ENCODE data around the gene TEAD3. TPM values are rescaled to one million over a fixed set of nuclear protein-coding genes. Genes with fewer than 3 reads are reported as not detected.

TEAD3 gene
- total and polyA plus RNA-seq, 2 of the 4 experiments (the other 2 are of a cell fraction), result 5.2 to 28.0 TPM

- H2AK5ac ChIP-seq (ENCODE audit: low read depth, low read length), result no peak overlapping the region
- 0 out of 2 replicates have a peak, but pooled peaks cover 1% of the 10 kb centered on the region for H3K4me1 ChIP-seq (ENCODE audit: control insufficient read depth, insufficient read depth, low read length)
- no peak overlapping the region for H2BK120ac ChIP-seq (ENCODE audit: low read depth, low read length)
- H3K18ac ChIP-seq (ENCODE audit: low read depth, low read length), result no peak overlapping the region
- no peak overlapping the region for H2BK15ac ChIP-seq (ENCODE audit: low read depth, low read length)
- H3K56ac ChIP-seq (ENCODE audit: extremely low read depth, insufficient read depth, low read length), result no peak overlapping the region
- POLR2A ChIA-PET (ENCODE audit: unreplicated experiment), result no interaction called here
- no peak overlapping the region for H2AFZ ChIP-seq (replicated peaks; ENCODE audit: low read length, poor library complexity)
- no peak overlapping the region for H4K91ac ChIP-seq (ENCODE audit: insufficient read depth, low read depth, low read length)
- H3K36me3 ChIP-seq (ENCODE audit: control insufficient read depth, insufficient read depth, low read length), result no peaks in the 10 kb centered on the region
- no peaks in the 10 kb centered on the region for H3K9me1 ChIP-seq (ENCODE audit: insufficient read depth, low read length)
- CTCF ChIA-PET, result no interaction called here
- H3K4ac ChIP-seq (ENCODE audit: low read depth, low read length), result no peak overlapping the region
- intact Hi-C loops (cut with micrococcal nuclease), result no loop called here
- H3K27me3 ChIP-seq (ENCODE audit: control insufficient read depth, insufficient read depth, low read length), result peaks cover 60% of the 10 kb centered on the region
- in situ Hi-C loops (cut with MboI; ENCODE audit: low sequenced_read_pairs), result no loop called here
- no peak overlapping the region for H3K4me3 ChIP-seq (ENCODE audit: insufficient read depth, low read depth, low read length)
- H2BK20ac ChIP-seq (ENCODE audit: low read depth, low read length), result no peak overlapping the region
- no peak overlapping the region for H3K4me2 ChIP-seq (ENCODE audit: low read depth, low read length)
- H2BK5ac ChIP-seq (ENCODE audit: low read depth, low read length, poor library complexity, severe bottlenecking), result no peak overlapping the region
- no peak overlapping the region for H3K14ac ChIP-seq (replicated peaks; ENCODE audit: low read depth, low read length)
- no peak overlapping the region for H3K27ac ChIP-seq (ENCODE audit: insufficient read depth, low read length)
- H4K20me1 ChIP-seq (ENCODE audit: insufficient read depth, low read length), result no peaks in the 10 kb centered on the region
- H3K9ac ChIP-seq (ENCODE audit: low read depth, low read length), result no peak overlapping the region
- H3K79me1 ChIP-seq (ENCODE audit: low read depth in 1 of 2, low read length in 2 of 2), result no peaks in the 10 kb centered on the region
- no peak overlapping the region for H4K5ac ChIP-seq (ENCODE audit: low read depth, low read length)
- no peak for DNase-seq
- no peak overlapping the region for H4K8ac ChIP-seq (ENCODE audit: low read depth in 2 of 2, low read length in 2 of 2)
- H2AK9ac ChIP-seq (replicated peaks; ENCODE audit: low read depth, low read length, poor library complexity), result no peak overlapping the region
- no CpG with 5 or more reads among the region's 3 CpGs for WGBS, 2 experiments (ENCODE audit: extremely low coverage in 2 of 2, insufficient read length in 1 of 2)
- H3K23ac ChIP-seq (ENCODE audit: low read depth, low read length), result no peak overlapping the region
- dilution Hi-C loops (cut with HindIII; ENCODE audit: low sequenced_read_pairs, unreplicated experiment), result no loop called here
- no peak for ATAC-seq (ENCODE audit: low read depth)
- H3K9me3 ChIP-seq (ENCODE audit: control insufficient read depth, insufficient read depth, low read length), result peaks cover 5% of the 10 kb centered on the region; the same call in 1 of the 2 replicates
- BruUV-seq (replicated peaks), result no TSS peak
- TF ChIP-seq FOS (IDR thresholded peaks at IDR 0.05; ENCODE audit: low read depth, low read length) (no peak), POLR2A (IDR thresholded peaks at IDR 0.05; ENCODE audit: low read depth, low read length) (no peak)
Observed at GRCh38 chr6:35506536-35506935, 9.7 kb upstream of the TEAD3 start.
